Thyroid gland (tissue), 4 donors: ENCODE measurements around the gene OTULIN. TPM values are rescaled to one million over a fixed set of nuclear protein-coding genes. Genes with fewer than 3 reads are reported as not detected.

ENCODE experiments used
- DNase-seq, 2 donors: peaks; one replicate each; pipeline ENCODE4 v3.0.0-alpha.2; 2019
- H3K27ac ChIP-seq, 3 donors: fragments of 200-600 bp; sonication (generic); 1 replicate in 2 of 3; 2 replicates in 1 of 3; pipeline ENCODE4 v1.5.1; 2016 to 2019; ENCODE audit warnings: mild to moderate bottlenecking in 1 of 3, moderate library complexity in 1 of 3
- H3K27me3 ChIP-seq: fragments of 200-600 bp; sonication (generic); one replicate; pipeline ENCODE4 v1.5.1; 2019
- H3K36me3 ChIP-seq, 2 donors: fragments of 200-600 bp; sonication (generic); one replicate each; pipeline ENCODE4 v1.5.1; 2016 to 2019
- H3K4me1 ChIP-seq, 2 donors: fragments of 200-600 bp; sonication (generic); one replicate each; pipeline ENCODE4 v1.5.1; 2017 to 2019
- H3K4me3 ChIP-seq, 3 donors: fragments of 200-600 bp; sonication (generic); replicated peaks in 1 of 3; 1 replicate in 2 of 3; 2 replicates in 1 of 3; pipeline ENCODE4 v1.5.1; 2016; ENCODE audit warnings: mild to moderate bottlenecking in 1 of 3
- H3K9me3 ChIP-seq: fragments of 200-600 bp; sonication (generic); one replicate; pipeline ENCODE4 v1.5.1; 2017
- POLR2A ChIP-seq, 2 donors: fragments of 450-650 bp; IDR thresholded peaks; one replicate each; pipeline ENCODE4 v1.6.1; 2017; ENCODE audit warnings: antibody characterized with exemption in 2 of 2, mild to moderate bottlenecking in 2 of 2, moderate library complexity in 1 of 2
- WGBS, 2 donors: methylation state at CpG; one replicate each; pipeline ENCODE4 v1.1.5; 2017; 5-methylcytosine and 5-hydroxymethylcytosine counted together
- intact Hi-C: fragments of 100-400 bp; cut with DNase I; formaldehyde crosslinking; loops from one replicate; pipeline ENCODE4 v1.15.1; 2023
- total RNA-seq, 4 donors: library from RNA; depleted of rRNA; stranded (reverse); fragments of >200 nt; gene quantifications; one replicate each; pipeline ENCODE4 v1.2.3, GENCODE V29; 2016
- TF ChIP-seq, protein P1 (sequence below), 6 experiments: fragments of 200-600 bp in 3 of 6; fragments of 450-650 bp in 3 of 6; sonication (generic) in 3 of 6; IDR thresholded peaks; one replicate each; pipeline ENCODE4 v1.5.1; 2016 to 2019; ENCODE audit warnings: antibody characterized with exemption in 6 of 6, mild to moderate bottlenecking in 2 of 6, inconsistent platforms in 1 of 6, moderate library complexity in 1 of 6

The OTULIN gene
- total RNA-seq, 4 donors from 2014 or later = 18.0 to 42.7 (median 30.7) TPM

DNA sequence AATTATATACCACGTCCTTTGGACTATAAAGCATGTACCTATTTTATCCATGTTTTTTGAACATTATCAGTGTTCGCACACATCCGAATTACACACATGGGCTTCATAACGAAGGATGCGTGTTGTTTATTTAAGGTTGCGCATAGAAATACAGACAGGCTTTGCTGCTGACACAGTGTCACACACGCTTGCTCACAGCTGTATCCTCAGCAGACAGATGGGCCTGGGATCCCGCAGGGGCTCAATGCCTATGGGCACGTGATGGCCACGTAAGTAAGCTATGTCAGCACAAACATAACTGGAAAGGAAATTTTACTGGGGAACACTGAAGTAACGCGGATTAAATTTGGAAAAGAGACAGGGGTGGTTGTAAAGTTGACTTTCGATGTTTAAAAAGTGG, 76.6 kb downstream of the OTULIN start:
- intact Hi-C loops = no loop called here
- 90 to 92% methylated on average over 13 of the region's 13 CpGs for WGBS, 2 donors
- no peak overlapping the region for H3K4me3 ChIP-seq
- H3K27me3 ChIP-seq = no peaks in the 10 kb centered on the region
- peaks cover 0 to 5% of the 10 kb centered on the region in 2 donors for H3K4me1 ChIP-seq
- TF ChIP-seq POLR2A (IDR thresholded peaks at IDR 0.05) = no peak
- TF ChIP-seq, protein P1, sequence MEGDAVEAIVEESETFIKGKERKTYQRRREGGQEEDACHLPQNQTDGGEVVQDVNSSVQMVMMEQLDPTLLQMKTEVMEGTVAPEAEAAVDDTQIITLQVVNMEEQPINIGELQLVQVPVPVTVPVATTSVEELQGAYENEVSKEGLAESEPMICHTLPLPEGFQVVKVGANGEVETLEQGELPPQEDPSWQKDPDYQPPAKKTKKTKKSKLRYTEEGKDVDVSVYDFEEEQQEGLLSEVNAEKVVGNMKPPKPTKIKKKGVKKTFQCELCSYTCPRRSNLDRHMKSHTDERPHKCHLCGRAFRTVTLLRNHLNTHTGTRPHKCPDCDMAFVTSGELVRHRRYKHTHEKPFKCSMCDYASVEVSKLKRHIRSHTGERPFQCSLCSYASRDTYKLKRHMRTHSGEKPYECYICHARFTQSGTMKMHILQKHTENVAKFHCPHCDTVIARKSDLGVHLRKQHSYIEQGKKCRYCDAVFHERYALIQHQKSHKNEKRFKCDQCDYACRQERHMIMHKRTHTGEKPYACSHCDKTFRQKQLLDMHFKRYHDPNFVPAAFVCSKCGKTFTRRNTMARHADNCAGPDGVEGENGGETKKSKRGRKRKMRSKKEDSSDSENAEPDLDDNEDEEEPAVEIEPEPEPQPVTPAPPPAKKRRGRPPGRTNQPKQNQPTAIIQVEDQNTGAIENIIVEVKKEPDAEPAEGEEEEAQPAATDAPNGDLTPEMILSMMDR (IDR thresholded peaks at IDR 0.05) = no peak
- H3K36me3 ChIP-seq = peaks cover 0 to 6% of the 10 kb centered on the region in 2 donors
- H3K9me3 ChIP-seq = no peaks in the 10 kb centered on the region
- H3K27ac ChIP-seq = no peak overlapping the region
- DNase-seq = no peak

DNA sequence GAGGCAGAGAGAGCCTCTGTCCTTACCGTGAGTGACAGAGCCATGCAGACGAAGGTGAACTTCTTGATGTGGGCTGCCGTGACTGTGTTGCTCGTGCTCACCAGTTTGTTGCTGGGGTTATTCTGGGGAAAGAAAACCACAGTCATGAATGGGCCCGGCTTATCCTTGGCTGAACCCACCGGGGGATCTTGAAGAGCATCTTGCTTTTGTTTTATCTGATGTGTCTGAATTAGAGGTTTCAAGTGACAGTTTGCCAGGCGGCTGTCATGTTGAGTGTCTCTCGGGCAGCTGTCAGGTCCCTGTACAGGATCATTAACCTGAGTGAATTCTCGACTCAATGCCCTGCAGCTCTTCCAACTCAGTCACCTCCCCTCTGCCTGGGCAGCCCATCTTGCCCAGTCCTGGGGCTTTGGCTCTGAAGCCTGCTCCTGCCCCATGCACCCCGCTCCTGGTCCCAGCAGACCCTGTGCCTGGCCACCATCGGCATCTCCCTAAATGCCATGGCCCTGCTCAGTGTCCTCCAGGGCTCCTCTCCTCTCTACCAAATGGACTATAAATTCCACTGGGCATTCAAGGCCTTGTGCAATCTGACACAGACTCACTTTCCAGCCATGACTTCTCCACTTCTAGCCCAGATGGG, 77.4 kb downstream of the OTULIN start:
- H3K27me3 ChIP-seq = no peaks in the 10 kb centered on the region
- no peak for DNase-seq
- no peaks in the 10 kb centered on the region for H3K9me3 ChIP-seq
- TF ChIP-seq, protein P1 (IDR thresholded peaks at IDR 0.05) = no peak
- no peak for TF ChIP-seq POLR2A (IDR thresholded peaks at IDR 0.05)
- peaks cover 0 to 6% of the 10 kb centered on the region in 2 donors for H3K36me3 ChIP-seq
- 84 to 88% methylated on average over 11 of the region's 11 CpGs for WGBS, 2 donors
- intact Hi-C loops = no loop called here
- peaks cover 0 to 5% of the 10 kb centered on the region in 2 donors for H3K4me1 ChIP-seq
- no peak overlapping the region for H3K4me3 ChIP-seq
- no peak overlapping the region for H3K27ac ChIP-seq

DNA sequence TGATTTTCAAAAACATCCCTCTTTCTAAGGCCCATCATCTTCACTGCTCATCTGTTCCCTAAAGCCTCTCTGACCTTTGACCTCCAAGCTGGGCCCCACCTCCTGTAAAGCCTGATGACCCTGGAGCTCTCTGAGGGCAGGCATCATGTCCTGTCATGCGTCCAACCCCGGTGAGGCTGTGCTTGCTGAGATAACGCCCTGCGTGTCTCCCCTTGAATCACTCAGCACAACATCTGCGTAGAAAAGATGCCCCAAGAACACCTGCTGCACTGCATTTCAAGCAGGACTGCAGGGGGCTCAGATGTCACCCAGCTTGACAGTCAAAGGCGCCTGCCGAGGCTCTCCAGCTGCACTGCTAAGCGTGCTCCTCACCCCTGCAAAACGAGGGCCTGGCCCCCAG, 78.0 kb downstream of the OTULIN start:
- H3K9me3 ChIP-seq = no peaks in the 10 kb centered on the region
- TF ChIP-seq, protein P1 (IDR thresholded peaks at IDR 0.05) = no peak
- no peak for TF ChIP-seq POLR2A (IDR thresholded peaks at IDR 0.05)
- WGBS, 2 donors = 87 to 88% methylated on average over 9 of the region's 9 CpGs
- no peak for DNase-seq
- intact Hi-C loops = no loop called here
- no peak overlapping the region for H3K27ac ChIP-seq
- H3K4me1 ChIP-seq = peaks cover 0 to 5% of the 10 kb centered on the region in 2 donors
- H3K27me3 ChIP-seq = no peaks in the 10 kb centered on the region
- peaks cover 0 to 6% of the 10 kb centered on the region in 2 donors for H3K36me3 ChIP-seq
- no peak overlapping the region for H3K4me3 ChIP-seq

- TF ChIP-seq POLR2A (IDR thresholded peaks at IDR 0.05) = no peak
- WGBS, 2 donors = 86 to 87% methylated on average over 6 of the region's 6 CpGs
- no peaks in the 10 kb centered on the region for H3K9me3 ChIP-seq
- H3K27ac ChIP-seq = no peak overlapping the region
- peaks cover 0 to 6% of the 10 kb centered on the region in 2 donors for H3K36me3 ChIP-seq
- H3K4me1 ChIP-seq = peaks cover 0 to 5% of the 10 kb centered on the region in 2 donors
- no peak overlapping the region for H3K4me3 ChIP-seq
- no peaks in the 10 kb centered on the region for H3K27me3 ChIP-seq
- DNase-seq = no peak
- intact Hi-C loops = no loop called here
These were observed 79.2 kb downstream of the OTULIN start for GRCh38 chr5:14743601-14744295.

DNA sequence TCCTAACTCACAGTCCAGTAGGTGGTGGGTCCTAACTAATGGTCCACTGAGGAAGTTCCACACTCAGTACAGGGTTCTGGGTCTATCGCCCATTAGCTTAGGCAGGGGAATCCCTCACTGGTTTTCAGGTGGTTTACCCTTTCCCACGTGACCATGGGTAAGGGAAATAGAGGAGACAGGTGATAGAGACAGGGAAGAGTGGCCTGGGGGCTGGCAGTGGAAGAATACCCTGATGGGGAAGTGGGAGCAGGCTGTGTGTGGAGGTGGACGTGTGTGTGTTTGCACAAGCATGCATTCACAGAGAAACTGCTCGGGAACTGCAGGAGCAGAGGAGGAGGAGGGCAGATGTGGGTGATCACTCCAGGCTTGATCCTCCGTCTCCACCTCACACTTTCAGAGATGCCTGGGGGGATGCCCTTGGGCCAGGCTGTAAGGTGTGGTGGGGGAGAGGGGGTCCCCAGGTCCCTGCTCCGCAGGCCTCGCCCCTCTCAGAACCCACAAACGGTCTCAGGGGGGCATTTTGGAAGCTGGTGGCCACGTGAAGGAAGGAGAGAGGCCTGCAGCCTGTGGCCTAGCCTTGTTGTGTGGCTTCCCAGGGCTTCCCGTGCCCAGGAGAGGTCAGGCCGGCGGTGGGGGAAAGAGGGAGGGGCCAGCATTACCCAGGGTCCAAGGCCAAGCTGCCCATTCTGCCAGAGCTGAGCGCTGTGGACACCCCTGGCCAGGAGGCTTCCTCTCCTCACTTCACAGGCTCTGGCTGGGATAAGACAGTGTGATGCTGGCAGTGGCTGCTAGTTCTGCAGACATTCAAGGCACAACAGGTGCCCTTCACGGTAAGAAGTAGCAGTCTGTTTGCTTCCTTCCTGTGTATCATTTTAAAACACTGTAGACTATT, 80.0 kb downstream of the OTULIN start:
- Histone ChIP-seq H3K27ac (no peak overlapping the region), H3K36me3 (peaks cover 0 to 6% of the 10 kb centered on the region in 2 donors), H3K4me1 (no peaks in the 10 kb centered on the region), H3K4me3 (no peak overlapping the region), H3K9me3 (no peaks in the 10 kb centered on the region), H3K27me3 (no peaks in the 10 kb centered on the region)
- 80 to 84% methylated on average over 14 of the region's 14 CpGs for WGBS, 2 donors
- intact Hi-C loops = no loop called here
- no peak for DNase-seq
- no peak for TF ChIP-seq POLR2A (IDR thresholded peaks at IDR 0.05)
- TF ChIP-seq, protein P1 (IDR thresholded peaks at IDR 0.05) = no peak
